ENCODE measurements around the gene RHOF.

The RHOF gene

DNA sequence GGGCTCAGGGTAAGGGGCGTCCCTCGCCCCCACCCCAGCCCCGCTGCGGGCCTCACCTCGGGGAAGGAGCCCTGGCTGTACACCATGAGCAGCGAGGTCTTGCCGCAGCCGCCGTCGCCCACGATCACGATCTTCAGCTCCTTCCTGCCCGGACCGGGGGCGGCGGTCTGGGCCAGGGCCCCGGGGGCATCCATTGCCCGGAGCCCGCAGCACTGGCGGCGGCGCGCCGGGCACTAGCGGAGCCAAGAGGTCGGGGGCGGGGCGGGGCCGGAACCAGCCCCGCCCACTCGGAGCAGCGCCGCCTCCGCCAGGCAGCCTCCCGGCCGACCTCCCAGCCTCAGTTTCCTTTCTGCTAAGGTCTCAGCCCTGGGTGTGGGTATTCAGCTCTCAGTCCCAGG, at the start of gene RHOF:
TSS of gene RHOF (minus strand) at position 249 of the 398 bp plus-strand sequence. CDS start at position 194, 55 bp downstream.
- DNase-seq = no peak

DNA sequence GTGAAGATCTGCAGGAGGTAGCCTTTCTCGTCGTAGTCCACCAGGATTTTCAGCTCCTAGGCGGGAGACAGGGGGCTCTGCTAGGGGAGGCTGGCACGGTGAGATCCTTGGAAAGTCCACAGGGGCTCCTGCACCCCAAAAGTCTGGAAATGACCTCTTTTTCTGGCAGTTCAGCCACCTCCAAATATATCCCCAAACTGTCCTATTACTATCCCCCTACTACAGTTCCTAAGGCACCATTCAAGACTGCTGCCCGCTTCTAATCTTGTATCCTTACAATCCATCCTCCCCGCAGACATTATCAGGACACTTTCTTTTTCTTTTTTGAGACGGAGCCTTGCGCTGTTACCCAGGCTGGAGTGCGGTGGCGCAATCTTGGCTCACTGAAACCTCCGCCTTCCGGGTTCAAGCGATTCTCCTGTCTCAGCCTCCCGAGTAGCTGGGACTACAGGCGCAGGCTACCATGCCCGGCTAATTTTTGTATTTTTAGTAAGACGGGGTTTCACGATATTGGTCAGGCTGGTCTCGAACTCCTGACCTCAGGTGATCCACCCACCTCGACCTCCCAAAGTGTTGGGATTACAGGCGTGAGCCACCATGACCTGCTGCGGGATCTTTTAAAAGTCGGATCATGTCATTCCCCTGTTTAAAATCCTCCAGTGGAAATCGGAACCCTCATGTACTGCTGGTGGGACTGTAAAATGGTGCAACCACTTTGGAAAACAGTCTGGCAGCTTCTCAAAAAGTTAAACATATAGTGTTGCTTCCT, 46.7 kb upstream of the RHOF start:
- no peak for DNase-seq

- peak; percentile 99 for DNase-seq
These were observed 45.9 kb upstream of the RHOF start for GRCh38 chr12:121839106-121839992.

DNA sequence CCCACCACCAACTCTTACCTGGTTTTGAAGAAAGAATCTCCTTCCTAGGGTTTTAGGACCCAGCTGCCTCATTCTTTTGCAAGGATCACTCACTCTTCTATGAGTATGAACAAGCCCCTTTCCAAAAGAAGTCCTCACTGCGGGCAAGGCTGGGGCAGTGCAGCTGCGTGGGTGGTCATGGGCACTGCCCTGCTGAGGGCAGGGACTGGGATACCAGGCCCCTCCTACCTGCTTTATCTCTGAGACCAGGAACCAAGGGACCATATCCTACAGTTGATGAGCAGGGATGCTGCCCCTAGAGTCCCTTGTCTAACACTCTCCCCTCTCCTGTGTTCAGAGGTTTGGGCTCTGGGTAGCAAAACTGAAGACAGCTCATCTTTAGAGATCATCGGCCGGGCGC, 44.6 kb upstream of the RHOF start:
- no peak for DNase-seq

DNA sequence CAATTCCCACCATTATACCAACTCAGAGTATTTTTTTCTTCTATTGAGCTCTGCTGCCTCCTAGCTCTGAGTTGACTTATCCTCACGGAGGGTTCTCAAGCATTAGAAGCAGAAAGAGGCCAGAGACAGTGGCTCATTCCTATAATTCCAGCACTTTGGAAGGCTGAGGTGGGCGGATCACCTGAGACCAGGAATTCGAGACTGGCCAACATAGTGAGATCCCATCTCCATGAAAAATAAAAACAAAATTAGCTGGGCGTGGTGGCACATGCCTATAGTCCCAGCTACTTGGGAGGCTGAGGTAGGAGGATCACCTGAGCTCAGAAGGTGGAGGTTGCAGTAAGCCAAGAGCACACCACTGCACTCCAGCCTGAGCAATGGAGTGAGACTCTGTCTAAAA, 44.2 kb upstream of the RHOF start:
- DNase-seq = no peak

DNA sequence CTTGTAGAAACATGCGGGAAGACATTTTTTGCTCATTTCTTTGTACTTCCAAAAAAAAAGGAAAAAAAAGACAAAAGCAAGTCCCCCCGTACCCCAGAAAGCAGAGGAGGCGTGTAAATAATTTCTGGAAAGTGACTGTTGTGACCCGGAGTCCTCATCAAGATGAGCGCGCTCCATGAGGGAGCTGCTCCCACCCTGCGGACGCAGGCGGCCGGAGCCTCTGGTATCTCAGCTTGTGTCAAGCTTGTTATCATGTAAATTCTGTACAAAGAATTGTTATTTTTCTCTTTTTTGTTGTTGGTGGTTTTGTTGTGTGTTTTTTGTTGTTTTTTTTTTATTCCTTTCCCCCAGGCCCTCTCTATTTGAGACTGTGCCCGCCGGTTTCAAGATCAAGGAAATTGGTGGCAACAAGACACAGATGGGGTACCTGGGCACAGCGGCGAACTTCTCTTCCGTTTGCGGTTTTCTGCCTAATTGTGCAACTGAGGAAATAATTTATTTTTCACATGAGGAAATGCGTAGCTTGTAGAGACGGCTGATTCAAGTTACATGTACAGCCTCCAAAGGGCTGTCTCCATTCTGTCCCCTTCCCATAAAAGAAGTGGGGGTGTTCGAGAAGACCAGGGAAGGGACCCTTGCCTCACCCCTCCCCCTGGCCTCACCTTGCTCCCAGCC, 38.2 kb upstream of the RHOF start:
- no peak for DNase-seq

- DNase-seq = no peak
These were observed 37.2 kb upstream of the RHOF start for GRCh38 chr12:121830588-121831265.

GRCh38 chr12:121830134-121830533, 36.6 kb upstream of the RHOF start:
- no peak for DNase-seq

DNA sequence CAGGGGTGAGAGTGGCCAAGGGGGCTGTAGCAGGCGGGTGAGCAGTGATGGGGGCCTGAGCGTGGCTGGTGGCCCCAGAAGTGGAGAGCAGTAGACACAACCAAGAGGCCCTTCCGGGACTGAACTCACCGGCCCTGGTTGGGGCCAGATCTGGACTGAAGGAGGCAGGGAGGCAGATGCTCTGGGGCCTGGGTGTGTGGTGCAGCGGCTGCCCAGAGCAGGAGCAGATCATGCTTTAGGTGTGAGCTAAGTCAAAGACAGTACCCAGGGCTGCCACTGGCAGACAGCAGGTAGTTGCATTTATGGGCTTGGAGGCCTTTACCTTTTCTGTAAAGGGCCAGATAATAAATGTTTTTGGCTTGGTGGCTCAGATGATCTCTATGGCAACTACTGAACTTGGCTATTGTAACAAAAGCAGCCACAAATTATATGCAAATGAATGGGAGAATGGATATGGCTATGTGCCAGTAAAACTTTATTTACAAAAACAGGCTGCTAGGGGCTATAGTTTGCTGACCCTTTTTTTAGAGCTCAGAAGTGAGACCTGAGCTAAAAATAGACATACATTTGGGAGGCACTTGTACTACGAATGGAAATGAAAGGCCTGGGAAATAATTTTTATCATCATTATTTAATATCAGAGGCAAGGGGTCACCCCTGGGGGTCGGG, 35.9 kb upstream of the RHOF start:
- DNase-seq = no peak

DNA sequence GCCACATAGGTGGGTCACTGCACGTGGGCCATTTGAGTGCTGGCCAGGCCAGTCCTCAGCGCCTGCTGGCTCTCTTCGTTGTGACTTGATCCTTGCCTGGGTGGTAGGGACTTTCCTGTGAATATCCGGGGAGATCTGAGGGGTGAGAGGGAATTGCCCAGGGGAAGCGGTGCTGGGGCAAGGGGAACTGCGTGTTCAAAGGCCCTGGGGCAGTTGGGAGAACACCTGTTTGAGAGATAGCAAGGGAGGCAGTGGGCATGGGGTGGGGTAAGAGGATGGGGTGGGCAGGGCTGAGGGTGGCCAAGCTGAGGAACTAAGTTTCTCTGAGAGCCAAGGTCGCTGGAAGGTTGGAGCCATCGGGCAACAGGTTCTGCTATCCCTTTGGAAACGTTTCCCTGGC, 35.3 kb upstream of the RHOF start:
- DNase-seq = no peak

DNA sequence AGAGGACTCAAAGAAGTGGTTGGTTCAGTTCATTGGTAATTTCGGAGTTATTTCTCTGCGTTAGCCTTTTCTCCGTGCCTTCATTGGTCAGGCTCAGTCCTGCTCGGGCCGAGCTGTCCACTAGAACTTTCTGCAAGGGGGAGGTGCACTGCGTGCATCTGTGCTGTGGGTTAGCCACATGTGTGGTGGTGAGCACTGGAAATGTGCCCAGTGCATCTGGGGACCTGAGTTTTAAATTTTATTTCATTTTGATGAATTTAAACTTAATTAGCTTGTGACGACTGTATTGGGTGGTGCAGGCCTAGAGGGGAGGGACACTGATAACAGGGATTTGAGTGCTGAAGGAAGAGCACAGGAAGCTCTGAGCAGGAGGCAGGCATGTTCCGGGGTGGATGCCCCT, 34.8 kb upstream of the RHOF start:
- DNase-seq = no peak

DNA sequence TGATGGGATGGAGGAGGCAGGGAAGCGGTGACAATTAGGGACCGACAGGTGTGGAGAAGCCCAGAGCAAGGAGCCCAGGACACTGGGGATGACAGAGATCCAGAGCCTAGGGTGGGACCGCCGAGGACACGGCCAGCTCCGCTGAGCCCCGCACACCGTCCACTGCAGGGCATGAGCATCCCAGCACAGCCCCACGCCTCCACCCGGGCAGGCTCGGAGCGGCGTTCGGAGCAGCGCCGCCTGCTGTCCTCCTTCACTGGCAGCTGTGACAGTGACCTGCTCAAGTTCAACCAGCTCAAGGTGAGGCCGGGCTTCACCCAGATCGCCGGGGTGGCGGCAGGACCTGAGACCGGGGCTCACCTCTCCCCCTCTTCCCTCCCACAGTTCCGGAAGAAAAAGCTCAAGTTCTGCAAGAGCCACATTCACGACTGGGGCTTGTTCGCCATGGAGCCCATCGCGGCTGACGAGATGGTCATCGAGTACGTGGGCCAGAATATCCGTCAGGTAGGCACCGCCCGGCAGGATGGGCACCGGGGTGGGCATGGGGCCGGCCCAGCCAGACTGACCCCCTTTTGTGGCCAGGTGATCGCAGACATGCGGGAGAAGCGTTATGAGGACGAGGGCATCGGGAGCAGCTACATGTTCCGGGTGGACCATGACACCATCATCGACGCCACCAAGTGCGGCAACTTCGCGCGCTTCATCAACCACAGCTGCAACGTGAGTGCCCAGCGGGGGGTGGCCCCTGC, 34.0 kb upstream of the RHOF start:
- DNase-seq = no peak

GRCh38 chr12:121826318-121827150, 33.0 kb upstream of the RHOF start:
- no peak for DNase-seq

DNA sequence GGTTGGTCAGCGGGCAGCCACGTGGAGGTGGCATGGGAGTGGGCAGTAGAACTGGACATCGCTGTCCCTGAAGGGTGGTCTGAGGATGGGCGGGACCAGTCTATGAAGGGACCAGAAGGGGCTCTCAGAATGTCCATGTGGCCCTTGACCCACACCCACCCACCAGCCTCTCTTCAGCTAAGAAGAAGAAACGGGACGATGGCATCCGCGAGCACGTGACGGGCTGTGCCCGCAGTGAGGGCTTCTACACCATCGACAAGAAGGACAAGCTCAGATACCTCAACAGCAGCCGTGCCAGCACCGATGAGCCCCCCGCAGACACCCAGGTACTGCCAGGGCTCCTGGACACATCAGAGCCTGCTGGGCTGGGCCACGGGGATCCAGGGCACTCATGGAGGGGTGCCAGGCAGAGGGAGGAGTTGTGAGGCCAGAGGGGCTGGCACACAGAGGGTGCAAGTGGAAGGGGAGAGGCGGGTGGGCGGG, 31.6 kb upstream of the RHOF start:
- DNase-seq = no peak

DNA sequence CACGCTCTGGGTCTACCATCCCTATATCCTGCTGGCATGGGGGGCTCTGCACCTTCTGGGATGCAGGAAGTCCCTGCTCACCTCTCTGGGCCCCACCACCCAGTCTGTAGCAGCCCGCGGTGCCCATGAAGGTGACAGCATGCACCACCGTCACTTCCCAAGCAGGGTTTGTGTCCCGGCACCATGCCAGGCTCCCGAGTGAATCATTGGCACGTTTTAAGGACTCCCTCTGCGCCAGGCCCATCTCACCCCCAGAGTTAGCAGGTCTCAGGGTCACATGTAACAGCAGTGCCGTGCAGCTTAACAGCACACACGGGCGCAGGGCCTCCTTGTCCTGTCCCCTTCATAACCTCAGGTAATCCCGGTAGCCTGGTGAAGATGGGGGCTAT, 30.2 kb upstream of the RHOF start:
- DNase-seq = no peak

DNA sequence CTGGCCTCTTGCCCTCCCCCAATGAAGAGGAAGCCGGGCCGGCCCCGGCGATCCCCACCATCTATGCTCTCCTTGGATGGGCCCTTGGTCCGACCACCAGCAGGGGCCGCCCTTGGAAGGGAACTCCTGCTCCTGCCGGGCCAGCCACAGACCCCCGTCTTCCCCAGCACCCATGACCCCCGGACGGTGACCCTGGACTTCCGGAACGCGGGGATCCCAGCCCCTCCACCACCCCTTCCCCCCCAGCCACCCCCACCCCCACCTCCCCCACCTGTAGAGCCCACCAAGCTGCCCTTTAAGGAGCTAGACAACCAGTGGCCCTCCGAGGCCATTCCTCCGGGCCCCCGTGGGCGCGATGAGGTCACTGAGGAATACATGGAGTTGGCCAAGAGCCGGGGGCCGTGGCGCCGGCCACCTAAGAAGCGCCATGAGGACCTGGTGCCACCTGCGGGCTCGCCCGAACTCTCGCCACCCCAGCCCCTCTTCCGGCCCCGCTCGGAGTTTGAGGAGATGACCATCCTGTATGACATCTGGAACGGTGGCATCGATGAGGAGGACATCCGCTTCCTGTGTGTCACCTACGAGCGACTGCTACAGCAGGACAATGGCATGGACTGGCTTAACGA, 29.7 kb upstream of the RHOF start:
- no peak for DNase-seq

- DNase-seq = no peak
These were observed 29.1 kb upstream of the RHOF start for GRCh38 chr12:121822393-121823100.

DNA sequence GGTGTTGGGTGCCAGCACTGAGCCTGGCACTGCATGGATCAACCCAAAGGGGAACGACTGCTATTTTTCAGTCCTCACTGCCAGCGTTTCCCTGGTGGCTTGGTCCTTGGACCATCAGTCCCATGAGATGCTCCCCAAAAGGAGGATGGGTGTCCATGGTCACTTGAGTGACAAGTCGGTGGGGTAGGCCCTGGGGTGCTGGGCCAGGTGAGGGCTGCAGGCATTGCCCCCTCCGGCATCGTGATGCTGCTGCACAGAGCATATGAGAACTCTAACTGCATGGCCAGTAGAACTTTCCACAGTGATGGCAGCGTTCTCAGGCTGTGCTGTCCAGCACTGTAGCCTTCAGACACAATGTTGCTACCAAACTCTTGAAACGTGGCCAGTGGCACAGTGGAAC, 26.6 kb upstream of the RHOF start:
- DNase-seq = no peak

- no peak for DNase-seq
These were observed 25.9 kb upstream of the RHOF start for GRCh38 chr12:121819212-121819949.

Measured in CD4-positive, alpha-beta T cell treated with Interleukin-10 for 1 hour (primary cell).